Hepatic stellate cell (primary cell): Measurements from ENCODE around the gene ANKRD33B.
"Not testable (repeated sequence)": the region's sequence is repeated elsewhere in the genome, so short reads cannot be mapped to it uniquely, and the experiment has no call there.

Source experiments
- DNase-seq: peaks from one replicate; pipeline ENCODE4 v3.0.0; 2011; ENCODE audit warnings: low spot score

Gene ANKRD33B

GRCh38 chr5:10660720-10661387, 97.0 kb downstream of the ANKRD33B start:
- DNase-seq, result no peak

DNA sequence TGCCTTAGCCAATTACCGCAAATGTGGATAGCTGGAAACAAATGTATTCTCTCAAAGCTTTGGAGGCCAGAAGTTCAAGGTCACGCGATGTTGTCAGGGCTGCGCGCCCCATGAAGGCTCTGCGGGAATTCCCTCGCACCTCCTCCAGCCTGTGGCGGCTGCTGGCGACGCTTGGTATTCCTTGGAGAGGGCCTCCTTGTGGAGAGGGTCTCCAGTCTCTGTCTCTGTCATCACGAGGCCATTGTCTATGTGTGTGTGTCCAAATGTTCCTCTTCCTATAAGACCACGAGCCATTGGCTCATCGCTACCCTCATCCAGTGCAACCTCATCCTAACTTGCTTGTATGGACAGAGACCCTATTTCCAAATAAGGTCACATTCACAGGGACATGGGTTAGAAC, 97.5 kb downstream of the ANKRD33B start:
- no peak for DNase-seq

DNA sequence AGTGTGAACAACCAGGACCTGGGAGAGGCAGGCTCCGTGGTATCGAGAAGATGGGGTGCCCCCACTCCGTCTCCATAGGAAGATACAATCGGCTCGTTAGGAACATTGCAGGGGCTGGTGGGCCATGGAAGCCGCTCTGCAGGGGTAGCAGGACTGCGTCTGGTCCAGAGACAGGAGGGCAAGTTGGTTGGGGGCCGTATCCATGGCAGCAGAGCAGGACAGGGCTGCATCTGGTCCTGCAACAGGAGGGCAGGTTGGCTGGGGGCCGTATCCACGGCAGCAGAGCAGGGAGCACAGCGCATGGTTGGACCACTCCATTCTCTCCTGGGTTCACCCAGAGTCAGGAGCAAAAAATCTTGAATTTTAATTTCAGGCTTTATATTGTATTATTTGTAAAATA, 98.2 kb downstream of the ANKRD33B start:
- no peak for DNase-seq

- DNase-seq, result no peak
Observed at GRCh38 chr5:10662661-10663488, 99.0 kb downstream of the ANKRD33B start.

DNA sequence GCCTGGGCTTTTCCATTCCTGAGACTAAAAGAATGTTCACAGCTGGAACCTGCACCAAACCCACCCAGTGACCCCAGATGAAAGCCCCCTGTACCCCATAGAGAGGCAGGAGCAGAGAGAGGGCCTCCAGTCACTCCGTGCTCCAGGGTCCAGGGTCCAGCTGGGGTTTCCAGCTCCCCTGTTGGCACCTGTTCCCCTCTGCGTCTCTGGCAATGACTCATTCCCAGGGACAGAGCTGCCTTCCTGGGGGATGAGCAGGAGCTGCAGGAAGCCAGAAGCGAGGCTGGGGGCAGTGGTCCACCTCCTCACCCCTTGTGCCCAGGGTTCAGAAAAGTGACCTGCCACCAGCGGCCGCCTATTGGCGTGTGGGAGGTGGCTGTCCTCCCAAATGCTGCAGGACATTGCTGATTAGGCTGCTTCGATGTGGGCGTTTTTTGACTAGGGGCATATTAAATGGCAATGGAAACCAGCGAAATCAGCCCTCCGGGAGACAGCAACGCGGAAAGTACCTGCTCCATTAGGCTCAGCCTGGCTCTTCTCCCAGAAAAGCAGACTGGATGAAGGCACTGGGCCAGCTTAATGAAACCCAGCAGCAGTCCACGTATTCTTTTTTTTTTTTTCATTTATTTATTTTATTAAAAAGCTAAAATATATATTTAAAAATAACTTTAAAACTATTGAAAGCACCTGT, 99.8 kb downstream of the ANKRD33B start:
- DNase-seq, result peak; percentile 38

DNA sequence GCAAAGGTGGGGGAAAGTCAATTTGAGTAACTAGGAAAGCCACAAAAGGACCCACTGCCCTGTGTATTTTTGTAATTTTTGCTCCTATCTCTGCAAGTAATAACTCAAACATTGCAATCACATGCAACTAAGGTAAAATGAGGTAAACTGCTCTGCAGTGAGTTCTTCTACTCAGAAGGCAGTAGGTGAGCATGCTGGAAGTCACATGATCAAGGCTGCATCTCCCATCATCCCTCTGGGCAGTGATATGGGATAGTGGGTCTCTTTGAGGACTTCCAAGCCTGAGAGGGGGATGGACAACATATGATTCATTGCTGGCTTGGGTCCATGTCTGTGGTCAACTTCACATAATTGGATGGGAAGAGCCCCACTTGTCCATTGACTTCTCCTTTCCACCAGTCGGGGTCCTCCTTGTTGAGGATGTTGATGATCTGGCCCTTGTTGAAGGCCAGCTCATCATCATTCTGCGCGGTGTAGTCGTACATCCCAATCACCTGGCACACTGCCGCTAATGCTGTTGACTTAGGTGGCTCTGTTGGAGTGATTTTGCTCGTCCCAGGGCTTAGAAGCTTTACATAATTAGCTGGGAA, 100.4 kb downstream of the ANKRD33B start:
- DNase-seq, result not testable (repeated sequence)

- DNase-seq, result no peak
Observed at GRCh38 chr5:10665799-10666198, 101.9 kb downstream of the ANKRD33B start.

GRCh38 chr5:10666531-10667299, 102.8 kb downstream of the ANKRD33B start:
- no peak for DNase-seq

GRCh38 chr5:10667431-10668057, 103.7 kb downstream of the ANKRD33B start:
- DNase-seq, result no peak

DNA sequence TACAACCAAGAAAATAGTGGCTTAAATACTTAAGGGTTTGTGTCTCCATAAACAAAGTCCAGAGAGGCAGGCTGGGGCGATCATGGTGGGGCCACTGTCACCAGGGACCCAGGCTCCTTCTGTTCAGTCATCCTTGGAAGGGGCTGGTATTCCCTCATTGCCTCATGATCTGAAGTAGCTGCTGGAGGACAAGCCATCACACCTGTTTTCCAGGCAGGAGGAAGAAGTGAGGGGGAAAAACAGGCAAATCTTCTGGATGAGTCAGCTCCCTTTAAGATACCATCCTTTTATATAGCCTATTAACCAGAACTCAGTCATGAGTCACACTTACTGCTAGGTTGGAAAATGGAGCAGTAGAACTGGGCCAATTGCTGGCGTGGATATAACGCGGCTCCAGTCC, 104.8 kb downstream of the ANKRD33B start:
- no peak for DNase-seq

GRCh38 chr5:10669983-10670382, 106.1 kb downstream of the ANKRD33B start:
- DNase-seq, result no peak

DNA sequence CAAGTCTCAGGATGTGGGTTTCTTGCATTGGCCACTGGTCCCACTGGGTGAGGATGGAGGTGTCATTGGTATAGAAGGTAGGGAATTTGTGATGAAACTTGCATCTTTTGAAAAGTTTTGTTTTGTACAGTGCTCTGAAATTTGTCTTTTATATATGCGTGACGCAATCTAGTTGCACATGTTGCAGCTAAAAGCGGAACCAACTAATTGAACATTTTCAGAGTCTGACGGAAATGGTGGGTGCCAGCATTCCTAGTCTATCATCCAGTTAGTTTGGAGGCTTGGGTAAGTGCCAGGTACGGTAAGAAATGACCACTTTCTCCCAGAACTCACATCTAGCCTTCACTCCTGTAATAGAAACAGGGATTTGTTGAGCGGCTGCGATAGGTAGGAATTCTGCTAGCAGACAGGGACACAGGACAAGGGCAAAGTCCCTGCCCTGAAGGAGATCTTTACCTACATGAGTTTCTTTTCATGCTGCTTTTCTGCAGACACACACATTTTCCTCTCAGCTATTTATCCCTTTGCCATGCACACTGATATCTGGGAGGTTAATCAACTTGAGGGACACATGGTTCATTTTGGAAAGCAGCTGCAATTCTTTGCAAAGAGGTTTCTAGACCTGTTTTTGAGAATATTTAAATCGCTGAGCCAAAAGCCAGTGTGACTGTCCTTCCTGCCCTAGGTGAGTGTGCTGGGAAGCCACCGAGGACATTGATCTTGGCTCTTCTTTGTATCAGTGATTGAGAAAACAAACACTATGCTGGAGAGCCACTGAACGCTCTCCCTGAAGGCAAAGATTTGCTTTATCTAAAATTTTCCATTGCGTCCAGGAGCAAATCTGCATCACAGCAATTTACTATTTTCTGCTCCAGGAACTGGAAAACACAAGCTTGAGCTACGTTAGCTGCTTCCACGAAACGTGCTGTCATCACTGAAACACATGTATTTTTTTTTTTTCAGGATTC, 107.5 kb downstream of the ANKRD33B start:
- DNase-seq, result no peak

GRCh38 chr5:10672146-10673016, 108.5 kb downstream of the ANKRD33B start:
- DNase-seq, result no peak

- DNase-seq, result no peak
Observed at GRCh38 chr5:10673017-10673389, 109.1 kb downstream of the ANKRD33B start.

- no peak for DNase-seq
Observed at GRCh38 chr5:10673407-10673806, 109.5 kb downstream of the ANKRD33B start.

GRCh38 chr5:10674096-10674495, 110.2 kb downstream of the ANKRD33B start:
- no peak for DNase-seq

DNA sequence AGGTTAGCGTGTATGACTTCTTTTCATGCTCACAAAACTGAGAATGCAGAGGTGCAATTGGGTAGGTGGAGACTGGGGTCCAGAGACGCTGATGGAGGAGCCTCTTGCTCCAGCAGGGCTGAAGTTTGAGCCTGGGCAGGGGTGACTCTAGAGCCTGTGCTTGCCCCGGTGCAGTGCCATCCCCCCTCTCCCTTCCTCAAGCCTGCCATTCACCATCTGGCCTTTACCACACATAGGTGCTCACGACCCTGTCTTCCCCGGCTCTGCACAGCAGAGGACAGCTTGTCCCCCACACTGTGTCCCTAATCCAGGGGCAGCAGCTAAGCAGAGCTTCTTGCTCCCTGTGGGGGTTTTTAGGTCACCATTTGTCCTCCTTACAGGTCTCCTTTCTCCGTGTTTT, 110.7 kb downstream of the ANKRD33B start:
- DNase-seq, result no peak

- no peak for DNase-seq
Observed at GRCh38 chr5:10675177-10675700, 111.4 kb downstream of the ANKRD33B start.

- no peak for DNase-seq
Observed at GRCh38 chr5:10676224-10676623, 112.4 kb downstream of the ANKRD33B start.
